A204.1 (cell line): ENCODE results near the gene FGD6.
"Not testable (repeated sequence)": the region's sequence is repeated elsewhere in the genome, so short reads cannot be mapped to it uniquely, and the experiment has no call there.

Source experiments
- FAIRE-seq: peaks from 2 replicates; lab custom pipeline; 2012; peaks lifted over from hg19 to GRCh38; lab: Jason Lieb, UNC

Gene FGD6

DNA sequence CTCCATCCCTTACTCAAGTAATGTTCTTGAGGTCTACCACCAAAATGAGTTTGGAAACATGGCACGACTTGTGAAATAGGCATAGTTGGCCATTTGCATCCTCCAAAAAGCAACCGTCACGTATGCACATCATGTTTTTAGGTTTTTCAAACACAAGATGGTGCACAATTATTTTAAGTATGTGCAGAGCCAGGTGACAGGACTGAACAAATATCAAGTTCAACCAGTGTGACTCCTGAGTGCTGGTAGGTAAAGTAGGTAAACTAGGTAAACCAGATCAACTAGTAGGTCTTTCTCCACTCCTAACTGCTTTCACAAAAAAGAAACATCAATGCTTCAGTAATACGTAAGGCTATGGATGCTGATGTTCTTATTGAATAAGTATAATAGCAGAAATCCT lies 39.1 kb downstream of the FGD6 start:
- FAIRE-seq = no peak

DNA sequence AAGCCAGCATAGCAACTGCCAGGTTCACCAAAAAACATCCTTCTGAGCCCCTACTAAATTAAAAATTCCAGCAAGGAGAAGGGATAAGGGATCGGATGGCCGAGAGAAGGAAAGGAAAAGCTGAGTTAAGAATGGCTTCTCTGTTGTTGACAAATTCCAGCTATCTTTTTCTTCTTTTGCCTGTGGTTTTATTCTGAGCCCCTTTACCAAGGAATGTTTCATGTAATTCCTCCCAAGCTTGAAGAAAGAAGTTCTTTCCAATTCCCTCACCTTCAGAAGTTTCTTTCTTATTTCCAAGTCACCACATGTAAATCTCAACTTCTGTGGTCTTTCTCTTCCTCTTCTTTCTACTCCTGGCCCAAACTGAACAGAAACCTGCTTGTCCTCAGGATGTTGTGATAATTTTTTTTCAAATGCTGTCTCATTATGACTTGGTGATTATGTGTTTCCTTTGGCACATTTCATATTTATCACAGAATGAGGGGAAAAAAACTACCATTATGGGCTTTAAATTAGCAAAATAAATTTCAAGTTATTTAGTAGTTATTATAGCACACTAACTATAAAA lies 40.0 kb downstream of the FGD6 start:
- no peak for FAIRE-seq

DNA sequence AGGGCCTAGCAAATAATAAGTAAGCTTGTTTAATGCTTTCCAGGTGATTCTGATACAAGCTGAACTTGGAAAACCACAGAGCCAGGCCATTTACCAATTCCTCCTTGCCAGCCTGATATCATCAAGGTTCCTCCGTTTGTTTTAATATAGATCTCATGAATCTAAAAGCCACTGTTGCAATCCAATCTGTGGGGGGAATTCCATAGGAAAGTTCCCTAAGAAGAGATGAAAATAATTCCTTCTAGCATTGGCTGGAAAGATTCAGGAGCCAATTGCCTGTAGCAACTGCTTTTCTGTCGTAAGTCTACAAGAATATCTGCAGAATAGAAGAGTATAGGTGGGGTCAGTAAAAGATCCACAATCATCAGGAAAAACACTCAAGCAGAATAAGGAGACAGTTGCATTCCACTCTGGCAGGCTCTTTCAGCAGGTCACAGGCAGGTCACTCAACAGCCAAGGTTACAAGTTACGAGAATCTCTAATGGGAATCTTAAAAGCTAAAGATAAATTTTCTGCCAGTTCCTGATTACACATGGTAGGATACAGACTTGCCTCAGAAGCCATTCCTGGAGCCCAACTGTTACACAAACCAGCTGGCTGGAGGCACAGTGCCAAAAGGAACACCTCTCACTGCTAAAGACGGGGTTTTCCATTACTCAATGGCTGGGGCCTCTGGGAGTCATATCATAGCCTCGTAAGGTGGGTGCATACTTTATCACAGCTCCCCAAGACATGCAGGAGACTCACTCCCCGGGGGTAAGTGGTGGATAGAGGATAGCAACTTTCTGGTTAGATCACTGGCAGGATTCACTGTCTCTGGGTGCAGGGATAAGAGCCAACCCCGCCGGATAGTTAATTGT lies 43.6 kb downstream of the FGD6 start:
- FAIRE-seq = no peak

DNA sequence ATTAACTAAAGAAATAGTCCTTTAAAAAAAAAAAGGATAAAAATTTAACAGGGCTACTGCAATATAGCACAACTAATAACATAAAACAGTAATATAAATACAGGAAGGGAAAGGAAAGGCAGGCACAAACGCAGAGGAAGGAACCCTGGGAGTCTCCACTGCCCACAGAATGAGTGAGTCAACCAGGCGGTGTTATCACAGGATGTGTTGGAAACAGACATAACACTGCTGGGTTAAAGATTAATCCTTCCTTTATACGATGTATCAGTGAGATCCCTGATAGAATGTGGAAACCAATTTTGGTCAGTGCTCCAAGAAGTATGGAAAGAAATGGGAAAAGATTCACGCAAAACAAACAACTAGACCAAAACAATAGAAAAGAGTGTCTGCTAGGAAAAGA lies 47.9 kb downstream of the FGD6 start:
- FAIRE-seq = no peak

- FAIRE-seq = no peak
These were observed 48.5 kb downstream of the FGD6 start for GRCh38 chr12:95168746-95169145.

- no peak for FAIRE-seq
These were observed 52.6 kb downstream of the FGD6 start for GRCh38 chr12:95164656-95165055.

GRCh38 chr12:95158919-95159318 lies 58.3 kb downstream of the FGD6 start:
- FAIRE-seq = no peak

DNA sequence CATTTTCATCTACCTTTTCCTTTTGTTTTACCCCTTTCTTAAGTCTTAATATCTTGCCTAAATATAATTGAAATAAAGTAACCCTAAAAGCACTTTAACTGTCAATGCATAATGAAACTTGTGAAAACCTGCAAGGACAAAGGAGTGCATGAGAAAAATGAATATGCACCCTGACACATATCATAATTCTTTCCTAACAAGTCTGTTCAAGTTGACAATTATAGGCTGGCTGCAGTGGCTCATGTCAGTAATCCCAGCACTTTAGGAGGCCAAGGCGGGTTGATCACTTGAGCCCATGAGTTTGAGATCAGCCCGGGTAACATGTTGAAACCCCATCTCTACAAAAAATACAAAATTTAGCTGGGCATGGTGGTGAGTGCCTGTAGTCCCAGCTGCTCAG lies 65.4 kb downstream of the FGD6 start:
- FAIRE-seq = no peak

DNA sequence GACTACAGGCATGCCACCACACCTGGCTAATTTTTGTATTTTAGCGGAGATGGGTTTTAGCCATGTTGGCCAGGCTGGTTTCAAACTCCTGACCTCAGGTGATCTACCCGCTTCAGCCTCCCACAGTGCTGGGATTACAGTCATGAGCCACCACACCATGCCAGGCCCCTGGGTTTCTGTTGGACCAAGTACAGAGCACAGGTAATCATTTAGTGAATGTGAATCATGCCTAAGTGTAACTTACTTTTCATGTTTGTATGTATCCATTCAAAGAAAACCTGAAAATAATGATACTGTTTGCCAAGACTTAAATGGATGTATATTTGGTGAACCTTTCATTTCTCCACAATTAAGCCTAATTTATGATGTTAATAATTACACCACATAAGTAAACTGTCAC lies 65.9 kb downstream of the FGD6 start:
- FAIRE-seq = no peak

- no peak for FAIRE-seq
These were observed 66.8 kb downstream of the FGD6 start for GRCh38 chr12:95150501-95150900.

- FAIRE-seq = no peak
These were observed 69.4 kb downstream of the FGD6 start for GRCh38 chr12:95147866-95148265.

DNA sequence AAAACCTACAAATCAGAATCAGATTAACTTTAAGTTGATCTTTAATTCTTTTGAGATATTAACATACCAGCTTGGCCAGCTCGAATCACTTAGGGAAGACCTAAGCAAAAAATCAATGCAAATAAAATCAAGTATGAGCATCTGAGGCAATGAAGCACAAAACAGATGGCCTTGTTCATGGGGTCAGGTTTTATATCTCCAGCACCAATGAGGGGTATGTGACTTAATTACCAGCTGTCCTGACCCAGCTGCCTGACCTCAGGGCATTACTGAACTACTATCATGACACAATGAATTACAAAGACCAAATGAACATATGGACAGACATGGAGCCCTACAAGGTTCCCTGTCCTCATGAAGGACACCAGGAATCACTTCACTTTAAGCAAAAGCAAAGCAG lies 70.5 kb downstream of the FGD6 start:
- FAIRE-seq = no peak

DNA sequence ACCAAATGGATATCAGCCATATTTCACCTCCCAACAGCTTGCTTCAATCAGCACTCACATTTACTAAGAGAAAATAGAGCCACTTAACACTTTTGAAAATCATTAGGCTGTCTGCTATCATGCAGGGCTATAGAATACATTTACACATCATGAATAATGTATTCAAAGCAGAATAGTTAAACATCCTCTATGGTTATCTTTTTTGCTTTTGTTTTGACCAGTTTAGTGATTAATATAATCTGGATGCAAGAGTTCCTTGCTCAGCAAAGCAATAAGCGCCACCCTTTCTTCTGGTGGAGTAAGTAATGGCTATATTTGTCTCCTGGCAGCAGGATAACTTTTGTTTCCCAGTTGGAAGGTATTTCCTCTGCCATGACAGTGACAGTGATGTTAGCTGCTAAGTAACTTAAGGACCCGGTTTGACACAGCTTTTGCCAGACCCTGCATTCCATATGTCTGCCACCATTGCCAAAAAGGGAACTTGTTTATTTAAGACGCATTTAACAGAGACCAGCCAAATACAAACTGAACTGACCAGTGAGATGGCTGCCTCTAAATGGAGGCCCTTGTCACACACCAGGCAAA lies 73.6 kb downstream of the FGD6 start:
- FAIRE-seq = no peak

DNA sequence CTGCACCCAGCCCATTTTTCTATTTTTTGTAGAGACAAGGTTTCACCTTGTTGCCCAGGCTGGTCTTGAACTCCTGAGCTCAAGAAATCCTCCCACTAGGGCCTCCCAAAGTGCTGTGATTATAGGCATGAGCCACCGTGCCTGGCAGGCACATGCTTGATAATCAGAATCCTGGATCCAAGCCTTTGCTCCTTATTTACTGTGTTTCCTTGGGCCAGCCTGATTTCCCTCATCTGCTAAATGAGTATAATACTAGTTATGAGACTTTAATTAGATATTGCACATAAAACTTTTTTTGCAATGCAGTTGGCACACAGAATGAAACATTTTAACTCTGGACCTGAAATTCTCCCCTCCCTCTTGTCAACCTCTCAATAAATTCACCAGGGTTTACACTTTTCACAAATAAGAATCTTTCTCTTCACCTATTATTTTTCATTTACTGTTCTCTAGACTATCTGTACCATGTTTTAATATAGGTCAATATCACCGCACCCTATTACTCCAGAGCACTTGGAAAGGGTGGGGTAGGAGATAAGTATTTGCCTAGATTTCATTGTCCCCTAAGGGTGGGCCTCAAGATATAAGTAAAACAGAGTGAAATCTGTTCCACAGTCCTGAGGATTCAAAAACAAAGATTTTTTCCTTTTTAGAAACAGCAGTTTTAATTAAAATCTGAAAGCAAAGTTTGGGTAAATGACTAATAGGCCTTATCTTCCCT lies 74.7 kb downstream of the FGD6 start:
- FAIRE-seq = no peak

GRCh38 chr12:95141310-95141709 lies 76.0 kb downstream of the FGD6 start:
- FAIRE-seq = no peak

DNA sequence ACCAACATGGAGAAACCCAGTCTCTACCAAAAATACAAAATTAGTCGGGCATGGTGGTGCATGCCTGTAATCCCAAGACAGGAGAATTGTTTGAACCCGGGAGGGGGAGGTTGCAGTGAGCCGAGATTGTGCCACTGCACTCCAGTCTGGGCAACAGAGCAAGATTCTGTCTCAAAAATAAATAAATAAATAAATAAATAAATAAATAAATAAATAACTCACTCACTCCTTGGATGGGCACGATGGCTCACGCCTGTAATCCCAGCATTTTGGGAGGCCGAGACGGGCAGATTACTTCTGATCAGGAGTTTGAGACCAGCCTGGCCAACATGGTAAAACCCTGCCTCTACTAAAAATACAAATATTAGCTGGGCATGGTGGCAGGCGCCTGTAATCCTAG lies 79.2 kb downstream of the FGD6 start:
- not testable (repeated sequence) for FAIRE-seq

DNA sequence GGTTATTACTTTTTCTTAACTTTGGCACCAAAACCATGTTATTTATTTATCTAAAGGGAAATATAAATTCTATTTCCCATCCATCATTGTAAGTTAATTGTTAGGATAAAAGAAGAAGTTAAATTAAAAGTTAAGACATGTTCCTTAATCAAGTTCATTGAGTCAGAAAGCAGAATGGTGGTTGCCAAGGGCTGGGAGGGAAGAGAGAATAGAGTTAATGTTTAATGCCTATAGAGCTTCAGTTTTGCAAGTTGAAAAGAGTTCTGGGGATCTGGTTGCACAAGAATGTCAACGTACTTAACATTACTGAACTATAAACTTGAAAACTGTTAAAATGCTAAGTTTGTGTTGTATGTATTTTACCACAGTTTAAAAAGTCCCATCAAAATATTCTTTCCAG lies 80.7 kb downstream of the FGD6 start:
- no peak for FAIRE-seq

GRCh38 chr12:95134085-95134484 lies 83.2 kb downstream of the FGD6 start:
- FAIRE-seq = no peak

- FAIRE-seq = no peak
These were observed 85.5 kb downstream of the FGD6 start for GRCh38 chr12:95131589-95132340.

- FAIRE-seq = no peak
These were observed 87.2 kb downstream of the FGD6 start for GRCh38 chr12:95130096-95130495.

DNA sequence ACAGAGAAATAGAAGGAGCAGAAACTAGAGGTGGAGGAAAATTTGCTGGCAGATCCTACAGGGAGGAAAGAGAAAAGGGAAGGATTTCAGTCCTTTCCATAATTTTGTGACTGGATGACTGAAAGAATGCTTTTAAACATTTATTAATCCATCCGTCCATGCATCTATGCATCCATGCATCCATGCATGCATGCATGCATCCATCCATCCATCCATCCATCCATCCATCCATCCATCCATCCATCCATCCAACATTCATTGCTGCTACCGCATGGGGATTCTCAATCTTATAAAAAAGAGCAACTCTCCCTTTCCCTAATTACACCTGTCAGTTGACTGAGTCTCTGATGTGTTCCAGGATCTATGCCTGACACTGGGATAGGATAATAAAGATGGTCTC lies 88.2 kb downstream of the FGD6 start:
- no peak for FAIRE-seq

DNA sequence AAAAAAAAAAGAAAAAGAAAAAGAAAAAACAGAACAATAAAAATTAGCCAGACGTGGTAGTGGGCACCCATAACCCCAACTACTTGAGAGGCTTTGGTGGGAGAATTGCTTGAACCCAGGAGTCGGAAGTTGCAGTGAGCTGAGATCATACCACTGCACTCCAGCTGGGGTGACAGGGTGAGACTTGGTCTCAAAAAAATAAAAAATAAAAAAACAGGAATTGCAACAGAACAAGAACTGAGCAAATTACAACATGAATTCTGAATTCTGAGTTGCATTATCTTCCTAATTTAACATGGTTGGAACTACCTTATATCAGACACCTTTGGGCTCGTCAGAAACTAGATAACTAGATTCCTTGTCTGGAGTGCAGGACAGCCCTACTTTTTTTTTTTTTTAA lies 90.5 kb downstream of the FGD6 start:
- FAIRE-seq = no peak
